Prostate gland (tissue), 2 donors: ENCODE data around the gene OOSP3. TPM values are rescaled to one million over a fixed set of nuclear protein-coding genes. Genes with fewer than 3 reads are reported as not detected.
"Not testable (repeated sequence)": the region's sequence is repeated elsewhere in the genome, so short reads cannot be mapped to it uniquely, and the experiment has no call there.

Experiments used
- DNase-seq: peaks from one replicate; pipeline ENCODE4 v3.0.0-alpha.2; 2019; ENCODE audit warnings: low spot score
- H3K27ac ChIP-seq, 2 donors: fragments of 200-600 bp; sonication (generic); 2 replicates each; pipeline ENCODE4 v1.5.1; 2017 to 2019
- H3K27me3 ChIP-seq: fragments of 200-600 bp; sonication (generic); replicated peaks from 2 replicates; pipeline ENCODE4 v1.5.1; 2019; ENCODE audit not compliant: insufficient read depth
- H3K36me3 ChIP-seq, 2 donors: fragments of 200-600 bp; sonication (generic); 1 replicate in 1 of 2; 2 replicates in 1 of 2; pipeline versions ENCODE4 v1.5.1 to v1.8.1; 2017 to 2019
- H3K4me1 ChIP-seq: fragments of 200-600 bp; sonication (generic); replicated peaks from 2 replicates; pipeline ENCODE4 v1.5.1; 2019
- H3K4me3 ChIP-seq, 2 donors: fragments of 200-600 bp; sonication (generic); 2 replicates each; pipeline ENCODE4 v1.5.1; 2017 to 2019
- H3K9me3 ChIP-seq: fragments of 200-600 bp; sonication (generic); 2 replicates; pipeline ENCODE4 v1.5.1; 2017
- POLR2A ChIP-seq: fragments of 450-650 bp; IDR thresholded peaks from one replicate; pipeline ENCODE4 v1.6.1; 2016; ENCODE audit warnings: antibody characterized with exemption, mild to moderate bottlenecking
- POLR2AphosphoS5 ChIP-seq: sonication (generic); formaldehyde crosslinking; IDR thresholded peaks from one replicate; pipeline ENCODE4 v1.6.1; 2017; ENCODE audit warnings: antibody characterized with exemption
- WGBS: methylation state at CpG from one replicate; pipeline ENCODE4 v1.1.5; 2018; 5-methylcytosine and 5-hydroxymethylcytosine counted together
- intact Hi-C: fragments of 100-400 bp; cut with DNase I; formaldehyde crosslinking; loops from one replicate; pipeline ENCODE4 v1.14.2; 2022
- total RNA-seq, 2 donors: library from RNA; depleted of rRNA; stranded (reverse); fragments of >200 nt; gene quantifications; one replicate each; pipeline ENCODE4 v1.1.0, GENCODE V29; 2016
- TF ChIP-seq, protein P1 (sequence below), 4 experiments: fragments of 200-600 bp in 2 of 4; fragments of 450-650 bp in 2 of 4; sonication (generic) in 2 of 4; IDR thresholded peaks; 1 replicate in 3 of 4; 2 replicates in 1 of 4; pipeline ENCODE4 v1.5.1; 2016 to 2019; ENCODE audit warnings: antibody characterized with exemption in 4 of 4, mild to moderate bottlenecking in 2 of 4, moderate library complexity in 2 of 4

Gene OOSP3
- total RNA-seq, 2 donors from 2014 or later: not detected

DNA sequence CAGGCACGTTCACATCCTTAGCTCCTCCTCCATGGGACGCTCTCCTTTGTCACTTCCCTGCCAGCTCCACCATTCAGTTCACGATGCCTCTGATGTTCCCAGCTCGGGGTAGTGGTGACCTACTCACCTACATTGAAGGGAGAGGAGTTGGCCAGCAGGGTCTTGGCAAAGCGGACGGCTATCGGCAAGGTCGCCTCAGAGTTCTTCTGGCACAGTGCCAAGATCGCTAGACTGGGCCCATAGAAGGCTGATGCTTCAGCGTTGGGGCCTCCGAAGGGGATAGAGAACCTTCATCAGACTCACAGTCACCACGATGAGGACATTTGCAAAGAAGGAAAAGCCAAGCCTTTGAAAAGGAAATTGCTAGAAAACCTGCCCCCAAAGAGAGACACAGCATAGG is 36.3 kb upstream of the OOSP3 start:
- no peak for DNase-seq
- Histone ChIP-seq H3K4me1 (no peaks in the 10 kb centered on the region), H3K27me3 (no peaks in the 10 kb centered on the region), H3K27ac (no peak overlapping the region), H3K36me3 (no peaks in the 10 kb centered on the region), H3K9me3 (no peaks in the 10 kb centered on the region), H3K4me3 (no peak overlapping the region)
- no peak for TF ChIP-seq POLR2AphosphoS5
- TF ChIP-seq, protein P1, sequence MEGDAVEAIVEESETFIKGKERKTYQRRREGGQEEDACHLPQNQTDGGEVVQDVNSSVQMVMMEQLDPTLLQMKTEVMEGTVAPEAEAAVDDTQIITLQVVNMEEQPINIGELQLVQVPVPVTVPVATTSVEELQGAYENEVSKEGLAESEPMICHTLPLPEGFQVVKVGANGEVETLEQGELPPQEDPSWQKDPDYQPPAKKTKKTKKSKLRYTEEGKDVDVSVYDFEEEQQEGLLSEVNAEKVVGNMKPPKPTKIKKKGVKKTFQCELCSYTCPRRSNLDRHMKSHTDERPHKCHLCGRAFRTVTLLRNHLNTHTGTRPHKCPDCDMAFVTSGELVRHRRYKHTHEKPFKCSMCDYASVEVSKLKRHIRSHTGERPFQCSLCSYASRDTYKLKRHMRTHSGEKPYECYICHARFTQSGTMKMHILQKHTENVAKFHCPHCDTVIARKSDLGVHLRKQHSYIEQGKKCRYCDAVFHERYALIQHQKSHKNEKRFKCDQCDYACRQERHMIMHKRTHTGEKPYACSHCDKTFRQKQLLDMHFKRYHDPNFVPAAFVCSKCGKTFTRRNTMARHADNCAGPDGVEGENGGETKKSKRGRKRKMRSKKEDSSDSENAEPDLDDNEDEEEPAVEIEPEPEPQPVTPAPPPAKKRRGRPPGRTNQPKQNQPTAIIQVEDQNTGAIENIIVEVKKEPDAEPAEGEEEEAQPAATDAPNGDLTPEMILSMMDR (IDR thresholded peaks at IDR 0.05): no peak
- TF ChIP-seq POLR2A: no peak
- intact Hi-C loops: no loop called here
- 81% methylated on average over 12 of the region's 12 CpGs for WGBS

DNA sequence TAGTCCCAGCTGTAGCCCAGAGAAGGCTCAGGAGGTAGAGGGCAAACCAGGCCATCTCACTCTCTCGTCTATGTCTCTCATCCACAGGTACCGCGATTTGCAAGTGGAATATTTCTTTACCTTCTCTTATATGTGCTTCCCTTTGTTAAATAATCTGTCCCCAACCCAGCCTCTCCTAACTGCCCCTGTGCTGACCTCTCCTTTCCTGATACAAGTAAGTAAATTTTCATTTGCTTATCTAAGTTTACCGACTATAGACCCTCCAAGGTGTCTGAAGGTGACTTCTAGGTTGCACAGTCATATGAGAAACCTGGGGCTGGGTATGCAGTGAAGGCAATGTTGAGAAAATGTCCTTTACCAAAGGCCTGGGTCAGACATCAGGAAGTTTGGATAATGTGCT is 33.2 kb upstream of the OOSP3 start, which contains the start of gene CBLIF:
Gene CBLIF (minus strand): TSS at position 101 of the 400 bp plus-strand sequence. CDS start 46 bp downstream, at position 55.
- TF ChIP-seq POLR2AphosphoS5 (no peak), POLR2A (no peak)
- TF ChIP-seq, protein P1 (IDR thresholded peaks at IDR 0.05): no peak
- no peak within 1 kb of the TSS for H3K27ac ChIP-seq
- no peaks in the 10 kb centered on the region for H3K9me3 ChIP-seq
- 88% methylated on average over 4 of the region's 4 CpGs for WGBS
- intact Hi-C loops: no loop called here
- no peak for DNase-seq
- no peak within 1 kb of the TSS for H3K4me3 ChIP-seq
- H3K27me3 ChIP-seq: no peaks in the 10 kb centered on the region
- no peaks in the 10 kb centered on the region for H3K36me3 ChIP-seq
- no peaks in the 10 kb centered on the region for H3K4me1 ChIP-seq

DNA sequence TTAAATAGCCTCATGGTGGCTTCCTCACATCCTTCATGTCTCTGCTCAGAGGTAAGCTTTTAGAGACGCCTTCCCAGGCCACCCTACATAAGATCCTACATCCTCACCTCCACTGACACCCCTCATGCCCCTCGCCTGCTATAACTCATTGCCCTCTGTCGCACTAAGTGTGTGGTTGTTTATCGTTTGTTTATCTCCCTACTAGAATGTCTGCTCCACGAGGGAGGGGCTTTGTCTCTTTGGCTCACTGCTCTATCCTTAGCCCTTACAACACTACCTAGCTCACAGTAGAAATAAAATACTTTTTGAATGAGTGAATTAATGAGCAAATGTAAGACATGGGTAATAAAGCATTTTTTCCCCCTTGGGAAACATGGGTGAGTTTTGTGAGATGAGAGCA is 32.0 kb upstream of the OOSP3 start:
- 62% methylated on average over 5 of the region's 5 CpGs for WGBS
- H3K4me3 ChIP-seq: no peak overlapping the region
- H3K9me3 ChIP-seq: no peaks in the 10 kb centered on the region
- H3K36me3 ChIP-seq: no peaks in the 10 kb centered on the region
- TF ChIP-seq POLR2AphosphoS5 (no peak), POLR2A (no peak)
- TF ChIP-seq, protein P1 (IDR thresholded peaks at IDR 0.05): no peak
- DNase-seq: no peak
- intact Hi-C loops: no loop called here
- H3K27me3 ChIP-seq: no peaks in the 10 kb centered on the region
- no peaks in the 10 kb centered on the region for H3K4me1 ChIP-seq
- no peak overlapping the region for H3K27ac ChIP-seq

DNA sequence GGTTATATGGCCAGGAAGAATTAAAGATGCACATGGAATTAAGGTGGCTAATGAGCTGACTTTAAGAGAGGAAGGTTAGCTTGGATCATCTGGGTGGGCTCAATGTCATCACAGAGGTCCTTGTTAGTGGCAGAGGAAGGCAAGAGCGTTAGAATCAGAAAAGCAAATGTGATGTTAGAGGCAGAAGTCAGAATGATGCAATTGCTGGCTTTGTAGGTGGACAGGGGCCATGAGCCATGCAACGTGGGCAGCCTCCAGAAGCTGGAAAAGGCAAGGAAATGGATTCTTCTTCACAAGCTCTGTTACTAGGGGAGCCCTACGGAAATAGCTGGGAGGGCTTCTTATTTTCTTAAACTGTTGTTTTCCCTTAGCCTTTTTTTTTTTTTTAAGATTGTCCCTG is 31.0 kb upstream of the OOSP3 start:
- H3K27ac ChIP-seq: no peak overlapping the region
- intact Hi-C loops: no loop called here
- no peaks in the 10 kb centered on the region for H3K36me3 ChIP-seq
- WGBS: 88% methylated on average over 3 of the region's 3 CpGs
- DNase-seq: no peak
- H3K4me1 ChIP-seq: no peaks in the 10 kb centered on the region
- no peak for TF ChIP-seq POLR2A
- TF ChIP-seq, protein P1 (IDR thresholded peaks at IDR 0.05): no peak
- no peak for TF ChIP-seq POLR2AphosphoS5
- no peaks in the 10 kb centered on the region for H3K27me3 ChIP-seq
- H3K4me3 ChIP-seq: no peak overlapping the region
- no peaks in the 10 kb centered on the region for H3K9me3 ChIP-seq

DNA sequence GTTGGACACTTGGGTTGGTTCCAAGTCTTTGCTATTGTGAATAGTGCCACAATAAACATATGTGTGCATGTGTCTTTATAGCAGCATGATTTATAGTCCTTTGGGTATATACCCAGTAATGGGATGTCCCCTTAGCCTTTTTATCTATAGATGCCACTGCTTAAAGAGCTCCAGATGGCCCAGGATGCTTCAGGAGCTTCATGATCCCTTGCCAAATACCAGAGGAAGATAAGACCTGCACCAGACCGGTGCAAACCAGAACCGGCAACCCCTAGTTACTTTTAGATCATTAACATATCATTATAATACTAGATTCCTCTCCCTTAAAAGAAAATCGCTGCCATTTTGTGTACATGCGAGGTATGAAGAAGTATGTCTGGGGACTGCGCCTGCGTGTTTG is 30.1 kb upstream of the OOSP3 start:
- H3K36me3 ChIP-seq, H3K27me3 ChIP-seq, H3K27ac ChIP-seq, DNase-seq, H3K9me3 ChIP-seq, H3K4me3 ChIP-seq, intact Hi-C loops, H3K4me1 ChIP-seq: not testable (repeated sequence)
- WGBS: 93% methylated on average over 6 of the region's 6 CpGs
